Measurements from ENCODE around the gene NME5. TPM values are rescaled to one million over a fixed set of nuclear protein-coding genes. Genes with fewer than 3 reads are reported as not detected.

NME5 gene
- total and polyA plus RNA-seq, 9 of the 15 experiments (the other 6 are each of a cell fraction or from before 2014, with no cell fraction given), result not detected

DNA sequence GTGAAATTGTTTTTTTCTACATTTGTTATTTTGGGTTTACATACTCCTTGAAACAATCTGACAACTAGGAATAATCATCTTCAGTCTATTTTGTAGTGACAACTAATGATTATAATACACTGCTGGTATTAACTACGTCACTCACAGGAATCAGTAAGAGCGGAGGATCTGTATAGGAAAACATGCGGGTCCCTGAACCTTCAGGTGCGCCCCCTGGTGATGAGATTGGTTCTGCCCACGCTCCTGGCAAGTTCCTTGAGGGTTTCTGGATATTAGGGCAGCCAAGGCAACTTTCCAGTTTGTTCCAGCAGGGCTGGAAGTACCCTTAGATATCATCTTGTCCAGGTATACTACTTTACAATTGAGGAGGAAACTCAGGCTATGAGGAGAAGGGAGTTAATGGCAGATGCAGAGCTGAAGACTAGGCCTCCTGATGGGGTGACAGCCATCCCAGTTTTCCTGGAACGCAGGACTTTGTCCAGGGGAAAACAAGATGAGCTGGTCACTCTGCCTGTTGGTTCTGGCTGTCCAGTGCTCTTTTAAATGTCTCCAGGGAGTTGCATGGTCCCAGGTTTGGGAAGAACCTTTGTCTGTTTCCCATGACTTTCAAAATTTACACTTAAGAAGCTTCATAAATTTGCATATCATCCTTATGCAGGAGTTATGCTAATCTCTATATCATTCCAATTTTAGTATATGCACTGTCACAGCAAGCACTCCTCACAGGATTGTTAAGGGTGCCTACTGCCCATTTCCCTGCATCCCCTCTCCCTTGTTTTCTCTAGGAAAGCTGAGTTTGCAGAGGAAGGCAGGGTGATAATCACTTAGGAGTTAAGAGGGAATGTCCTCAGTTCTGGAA is 70.3 kb downstream of the NME5 start (continued):
- TF ChIP-seq, protein P1, sequence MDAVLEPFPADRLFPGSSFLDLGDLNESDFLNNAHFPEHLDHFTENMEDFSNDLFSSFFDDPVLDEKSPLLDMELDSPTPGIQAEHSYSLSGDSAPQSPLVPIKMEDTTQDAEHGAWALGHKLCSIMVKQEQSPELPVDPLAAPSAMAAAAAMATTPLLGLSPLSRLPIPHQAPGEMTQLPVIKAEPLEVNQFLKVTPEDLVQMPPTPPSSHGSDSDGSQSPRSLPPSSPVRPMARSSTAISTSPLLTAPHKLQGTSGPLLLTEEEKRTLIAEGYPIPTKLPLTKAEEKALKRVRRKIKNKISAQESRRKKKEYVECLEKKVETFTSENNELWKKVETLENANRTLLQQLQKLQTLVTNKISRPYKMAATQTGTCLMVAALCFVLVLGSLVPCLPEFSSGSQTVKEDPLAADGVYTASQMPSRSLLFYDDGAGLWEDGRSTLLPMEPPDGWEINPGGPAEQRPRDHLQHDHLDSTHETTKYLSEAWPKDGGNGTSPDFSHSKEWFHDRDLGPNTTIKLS (IDR thresholded peaks at IDR 0.05; ENCODE audit: borderline replicate concordance, low read depth), result no peak
- TF ChIP-seq ZKSCAN3 (CRISPR knock-in tag; IDR thresholded peaks at IDR 0.05), result no peak
- TF ChIP-seq NFRKB (IDR thresholded peaks at IDR 0.05; ENCODE audit: low read depth), result no peak
- TF ChIP-seq, protein P2, sequence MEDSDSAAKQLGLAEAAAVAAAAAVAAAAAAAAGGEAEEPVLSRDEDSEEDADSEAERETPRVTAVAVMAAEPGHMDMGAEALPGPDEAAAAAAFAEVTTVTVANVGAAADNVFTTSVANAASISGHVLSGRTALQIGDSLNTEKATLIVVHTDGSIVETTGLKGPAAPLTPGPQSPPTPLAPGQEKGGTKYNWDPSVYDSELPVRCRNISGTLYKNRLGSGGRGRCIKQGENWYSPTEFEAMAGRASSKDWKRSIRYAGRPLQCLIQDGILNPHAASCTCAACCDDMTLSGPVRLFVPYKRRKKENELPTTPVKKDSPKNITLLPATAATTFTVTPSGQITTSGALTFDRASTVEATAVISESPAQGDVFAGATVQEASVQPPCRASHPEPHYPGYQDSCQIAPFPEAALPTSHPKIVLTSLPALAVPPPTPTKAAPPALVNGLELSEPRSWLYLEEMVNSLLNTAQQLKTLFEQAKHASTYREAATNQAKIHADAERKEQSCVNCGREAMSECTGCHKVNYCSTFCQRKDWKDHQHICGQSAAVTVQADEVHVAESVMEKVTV (CRISPR knock-in tag; IDR thresholded peaks at IDR 0.05), result peak; percentile 21; the same call in 1 of the 2 replicates

DNA sequence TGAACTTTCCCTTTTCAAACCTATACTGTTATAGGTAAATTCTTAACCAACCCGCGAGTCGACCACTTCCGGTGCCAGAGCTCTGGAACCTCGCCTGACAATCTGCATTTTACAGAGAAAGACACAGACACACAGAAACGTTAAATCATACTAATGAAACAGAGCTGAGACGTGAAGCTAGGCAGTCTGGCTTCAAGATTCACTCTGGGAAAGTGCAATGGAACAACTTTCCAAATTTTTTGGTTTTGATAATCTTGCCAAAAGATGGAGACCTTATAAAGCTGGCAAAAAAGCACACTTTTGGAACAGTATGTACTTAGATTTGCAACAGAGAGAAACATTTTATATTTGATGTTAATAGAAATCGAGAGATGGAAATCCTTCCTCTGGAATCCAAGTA is 71.3 kb downstream of the NME5 start:
- Histone ChIP-seq H3K4me1 (replicated peaks in 1 of 2; ENCODE audit: control insufficient read depth in 2 of 2, insufficient read depth in 2 of 2, low read length in 2 of 2) (peaks cover 0 to 6% of the 10 kb centered on the region in 2 experiments; a peak in 2 of 5 replicates), H3K36me3 (ENCODE audit: control insufficient read depth, insufficient read depth, low read length) (no peaks in the 10 kb centered on the region), H2AFZ (ENCODE audit: low read depth, low read length) (no peak overlapping the region), H3K27ac (ENCODE audit: extremely low read depth, low read depth, low read length) (no peak overlapping the region), H3K9ac (ENCODE audit: insufficient read depth in 1 of 2, low read depth in 2 of 2, low read length in 2 of 2) (no peak overlapping the region), H3K79me2 (ENCODE audit: control insufficient read depth, insufficient read depth, low read length) (no peaks in the 10 kb centered on the region), H3K9me1 (ENCODE audit: control insufficient read depth, insufficient read depth, low read length) (no peaks in the 10 kb centered on the region), H3K9me3 (replicated peaks; ENCODE audit: control insufficient read depth, insufficient read depth, low read depth, low read length) (no peaks in the 10 kb centered on the region), H3K4me2 (ENCODE audit: insufficient read depth, low read length) (no peak overlapping the region), H3K27me3 (ENCODE audit: control insufficient read depth in 2 of 2, insufficient read depth in 2 of 2, low read length in 2 of 2) (peaks cover 0 to 5% of the 10 kb centered on the region in 2 experiments; a peak in 3 of 5 replicates), H4K20me1 (replicated peaks; ENCODE audit: control insufficient read depth, insufficient read depth, low read length) (no peaks in the 10 kb centered on the region), H3K4me3 (no peak overlapping the region)
- TF ChIP-seq ZNF184 (CRISPR knock-in tag; IDR thresholded peaks at IDR 0.05) (no peak), ZKSCAN8 (CRISPR knock-in tag; IDR thresholded peaks at IDR 0.05) (no peak), CEBPG (CRISPR knock-in tag; IDR thresholded peaks at IDR 0.05) (no peak), CEBPG (tag; conservative IDR thresholded peaks at IDR 0.05 in 1 of 2, IDR thresholded peaks at IDR 0.05 in 1 of 2) (no peak), SP2 (IDR thresholded peaks at IDR 0.05; ENCODE audit: extremely low read depth, low read depth, low read length, poor library complexity, severe bottlenecking) (no peak), TAF1 (IDR thresholded peaks at IDR 0.05; ENCODE audit: control insufficient read depth, extremely low read depth, insufficient read depth, low read length, severe bottlenecking) (no peak), SMARCC2 (IDR thresholded peaks at IDR 0.05; ENCODE audit: low read depth) (no peak)
- TF ChIP-seq, protein P3, sequence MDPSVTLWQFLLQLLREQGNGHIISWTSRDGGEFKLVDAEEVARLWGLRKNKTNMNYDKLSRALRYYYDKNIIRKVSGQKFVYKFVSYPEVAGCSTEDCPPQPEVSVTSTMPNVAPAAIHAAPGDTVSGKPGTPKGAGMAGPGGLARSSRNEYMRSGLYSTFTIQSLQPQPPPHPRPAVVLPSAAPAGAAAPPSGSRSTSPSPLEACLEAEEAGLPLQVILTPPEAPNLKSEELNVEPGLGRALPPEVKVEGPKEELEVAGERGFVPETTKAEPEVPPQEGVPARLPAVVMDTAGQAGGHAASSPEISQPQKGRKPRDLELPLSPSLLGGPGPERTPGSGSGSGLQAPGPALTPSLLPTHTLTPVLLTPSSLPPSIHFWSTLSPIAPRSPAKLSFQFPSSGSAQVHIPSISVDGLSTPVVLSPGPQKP (CRISPR knock-in tag; IDR thresholded peaks at IDR 0.05), result no peak
- no TSS peak for BruUV-seq (replicated peaks)
- FAIRE-seq (no peak), DNase-seq (ENCODE audit: extremely low read depth in 1 of 4, low spot score in 3 of 4) (no peak), ATAC-seq (no peak)
- CTCF ChIA-PET (ENCODE audit: low intra/inter-chr PET ratio), result interaction anchor here (0.6 to 2.6 kb wide), 4 partner anchors 9 to 440 kb away, joined by 3 to 35 read pairs (median 6); no protein-coding TSS in a partner anchor
- 36% methylated on average over 8 of the region's 8 CpGs for WGBS (ENCODE audit: insufficient coverage, low coverage, missing lambda C conversion rate)
- POLR2A ChIA-PET, result interaction anchor here (1.9 kb wide), 1 partner anchor 20 kb away, joined by 6 read pairs; no protein-coding TSS in a partner anchor
- in situ Hi-C loops (cut with MboI), result no loop called here
- intact Hi-C loops (cut with micrococcal nuclease), result loop anchor here (1.0 to 2.0 kb wide), 2 partner anchors 32 to 289 kb away; no protein-coding TSS in a partner anchor
